HepG2 (cell line): Measurements from ENCODE around the gene CYYR1. TPM values are rescaled to one million over a fixed set of nuclear protein-coding genes. Genes with fewer than 3 reads are reported as not detected.

ENCODE experiments used
- ATAC-seq: fragments of 200-7000 bp; cut with Tn5 transposase; 3 replicates; pipeline ENCODE4 v1.9.1; 2020; ENCODE audit warnings: mild to moderate bottlenecking, moderate library complexity
- BruUV-seq: library from RNA; stranded (reverse); fragments of 400-500 nt; replicated peaks from 2 replicates; lab custom pipeline; 2021; lab: Mats Ljungman, UMichigan
- CTCF ChIA-PET: fragments of 300-600 bp; formaldehyde crosslinking; extraction: SDS; loops from one replicate; lab custom pipeline; 2021; ENCODE audit warnings: low total read pairs, inconsistent platforms, low intra/inter-chr PET ratio; lab: Yijun Ruan, JAX
- POLR2A ChIA-PET: fragments of 350-600 bp; sonication (Branson Sonifier 250); formaldehyde crosslinking; loops from one replicate; lab custom pipeline; 2020; ENCODE audit warnings: antibody characterized with exemption, inconsistent platforms; lab: Yijun Ruan, JAX
- DNase-seq: peaks from one replicate; pipeline ENCODE4 v3.0.0-alpha.2; 2015; ENCODE audit warnings: low spot score
- FAIRE-seq: peaks from 3 replicates; lab custom pipeline; 2011; peaks lifted over from hg19 to GRCh38; lab: Jason Lieb, UNC
- H2AFZ ChIP-seq: one replicate; pipeline ENCODE4 v1.6.1; 2011; ENCODE audit warnings: low read length, inconsistent platforms
- H3K27ac ChIP-seq: fragments of 300-600 bp; 3 replicates; pipeline ENCODE4 v1.8.0; 2011; ENCODE audit warnings: mixed run types, mild to moderate bottlenecking, mixed read lengths, low read length, inconsistent platforms; ENCODE audit not compliant: insufficient read depth; ENCODE audit errors: extremely low read length
- H3K27me3 ChIP-seq, 2 experiments: fragments of 200-600 bp in 1 of 2; 2 replicates in 1 of 2; 3 replicates in 1 of 2; pipeline versions ENCODE4 v1.6.0 to v1.8.0; 2011; ENCODE audit warnings: low read length in 2 of 2, mild to moderate bottlenecking in 2 of 2, moderate library complexity in 2 of 2, inconsistent platforms in 1 of 2; ENCODE audit not compliant: insufficient read depth in 2 of 2, control insufficient read depth in 1 of 2
- H3K36me3 ChIP-seq, 2 experiments: fragments of 200-600 bp in 1 of 2; replicated peaks in 1 of 2; 2 replicates in 1 of 2; 3 replicates in 1 of 2; pipeline versions ENCODE4 v1.5.1 to v1.8.0; 2011; ENCODE audit warnings: low read length in 2 of 2, inconsistent platforms in 1 of 2; ENCODE audit not compliant: insufficient read depth in 2 of 2, control insufficient read depth in 1 of 2
- H3K4me1 ChIP-seq: 2 replicates; pipeline ENCODE4 v1.5.1; 2012; ENCODE audit warnings: low read length, inconsistent platforms; ENCODE audit not compliant: insufficient read depth
- H3K4me2 ChIP-seq: 2 replicates; pipeline ENCODE4 v1.6.0; 2011; ENCODE audit warnings: low read depth, low read length, inconsistent platforms
- H3K4me3 ChIP-seq, 3 experiments: fragments of 200-600 bp in 1 of 3; sonication (generic), shearing (Covaris generic) in 1 of 3; replicated peaks in 1 of 3; 2 replicates each; pipeline ENCODE4 v1.5.1; 2011 to 2016; ENCODE audit warnings: low read length in 3 of 3, inconsistent platforms in 2 of 3, low read depth in 2 of 3, mild to moderate bottlenecking in 2 of 3, control low read depth in 1 of 3, mixed read lengths in 1 of 3; ENCODE audit not compliant: insufficient read depth in 1 of 3
- H3K79me2 ChIP-seq: one replicate; pipeline ENCODE4 v1.6.1; 2011; ENCODE audit warnings: low read length, inconsistent platforms; ENCODE audit not compliant: insufficient read depth
- H3K9ac ChIP-seq: 2 replicates; pipeline ENCODE4 v1.6.0; 2011; ENCODE audit warnings: mild to moderate bottlenecking, low read depth, low read length, inconsistent platforms; ENCODE audit not compliant: insufficient read depth
- H3K9me3 ChIP-seq: 2 replicates; pipeline ENCODE4 v1.5.1; 2012; ENCODE audit warnings: mild to moderate bottlenecking, low read length
- H4K20me1 ChIP-seq: 2 replicates; pipeline ENCODE4 v1.6.0; 2011; ENCODE audit warnings: inconsistent platforms, mild to moderate bottlenecking, low read length, moderate library complexity; ENCODE audit not compliant: insufficient read depth
- ESRRA ChIP-seq: sonication (generic); formaldehyde crosslinking; IDR thresholded peaks from 2 replicates; pipeline ENCODE4 v1.5.1; 2020; ENCODE audit warnings: mild to moderate bottlenecking, low read depth, missing genetic modification reagents
- GMEB2 ChIP-seq: IDR thresholded peaks from 2 replicates; pipeline ENCODE4 v1.6.1; 2016; ENCODE audit warnings: missing biosample characterization, missing genetic modification reagents, low read depth
- HIVEP1 ChIP-seq: sonication (generic); formaldehyde crosslinking; IDR thresholded peaks from 2 replicates; pipeline ENCODE4 v1.4.0; 2020; ENCODE audit warnings: mild to moderate bottlenecking, missing genetic modification reagents
- MEIS2 ChIP-seq: sonication (generic); formaldehyde crosslinking; IDR thresholded peaks from 2 replicates; pipeline ENCODE4 v1.9.0; 2021; ENCODE audit warnings: mild to moderate bottlenecking, missing genetic modification reagents
- NCOA2 ChIP-seq: sonication (generic); formaldehyde crosslinking; IDR thresholded peaks from 2 replicates; pipeline ENCODE4 v1.8.0; 2022; ENCODE audit warnings: inconsistent platforms
- SUZ12 ChIP-seq: fragments of 150-350 bp; IDR thresholded peaks from 2 replicates; pipeline ENCODE4 v1.6.1; 2014; ENCODE audit warnings: low read depth, low read length
- ZBTB40 ChIP-seq, 2 experiments: fragments of 450-650 bp in 1 of 2; sonication (generic) in 1 of 2; formaldehyde crosslinking in 1 of 2; IDR thresholded peaks; 2 replicates each; pipeline versions ENCODE4 v1.6.1 to v1.8.0; 2016 to 2022; ENCODE audit warnings: antibody characterized with exemption in 1 of 2, mild to moderate bottlenecking in 1 of 2, missing genetic modification reagents in 1 of 2
- ZNF160 ChIP-seq: sonication (generic); formaldehyde crosslinking; IDR thresholded peaks from 2 replicates; pipeline ENCODE4 v1.8.0; 2022; ENCODE audit warnings: mild to moderate bottlenecking, inconsistent platforms, missing genetic modification reagents
- ZNF441 ChIP-seq: sonication (generic); formaldehyde crosslinking; IDR thresholded peaks from 2 replicates; pipeline ENCODE4 v1.7.0; 2021; ENCODE audit warnings: missing genetic modification reagents, borderline replicate concordance
- ZNF619 ChIP-seq: sonication (generic); formaldehyde crosslinking; IDR thresholded peaks from 2 replicates; pipeline ENCODE4 v1.4.0; 2020; ENCODE audit warnings: mild to moderate bottlenecking, missing genetic modification reagents
- ZNF768 ChIP-seq: sonication (generic); formaldehyde crosslinking; IDR thresholded peaks from 2 replicates; pipeline ENCODE4 v1.4.0; 2020; ENCODE audit warnings: missing genetic modification reagents
- WGBS: methylation state at CpG from one replicate; pipeline ENCODE4 v1.1.6; 2017; ENCODE audit warnings: low lambda C conversion rate; 5-methylcytosine and 5-hydroxymethylcytosine counted together
- in situ Hi-C: cut with HindIII; loops from 2 replicates; pipeline ENCODE4 v1.10.0; 2017; ENCODE audit warnings: low pct_unique_long_range_greater_than_20kb; ENCODE audit not compliant: extremely low pct_ligation_motif_present
- intact Hi-C: fragments of 100-400 bp; cut with micrococcal nuclease; formaldehyde crosslinking; loops from one replicate; pipeline ENCODE4 v1.10.0; 2022; ENCODE audit not compliant: unreplicated experiment
- polyA plus RNA-seq, 8 experiments: library from polyadenylated mRNA; depleted of rRNA in 3 of 8; stranded (reverse) in 7 of 8; unstranded in 1 of 8; fragments of >200 nt; fragmentation: Illumina TruSeq in 4 of 8; extraction: Trizol in 4 of 8; gene quantifications; 2 replicates each; pipeline versions ENCODE4 v1.2.1 to v1.2.3, GENCODE V29; 2011 to 2016; ENCODE audit warnings: low read depth in 4 of 8, missing spikeins in 1 of 8, mixed read lengths in 1 of 8; ENCODE audit not compliant: insufficient read depth in 1 of 8
- total RNA-seq, 5 experiments: library from RNA; depleted of rRNA; stranded (reverse); fragments of >200 nt; fragmentation: Illumina TruSeq; extraction: Trizol; gene quantifications; 2 replicates each; pipeline ENCODE4 v1.2.3, GENCODE V29; 2016; ENCODE audit warnings: low read depth in 1 of 5
- TF ChIP-seq, protein P1 (sequence below): IDR thresholded peaks from 2 replicates; pipeline ENCODE4 v1.6.1; 2016; ENCODE audit warnings: low read depth, borderline replicate concordance
- TF ChIP-seq, protein P2 (sequence below): sonication (generic); formaldehyde crosslinking; IDR thresholded peaks from 2 replicates; pipeline ENCODE4 v1.8.0; 2022; ENCODE audit warnings: mild to moderate bottlenecking, missing genetic modification reagents

CYYR1 gene
- total and polyA plus RNA-seq, 2 of the 13 experiments (the other 11 are each of a cell fraction or from before 2014, with no cell fraction given): not detected

DNA sequence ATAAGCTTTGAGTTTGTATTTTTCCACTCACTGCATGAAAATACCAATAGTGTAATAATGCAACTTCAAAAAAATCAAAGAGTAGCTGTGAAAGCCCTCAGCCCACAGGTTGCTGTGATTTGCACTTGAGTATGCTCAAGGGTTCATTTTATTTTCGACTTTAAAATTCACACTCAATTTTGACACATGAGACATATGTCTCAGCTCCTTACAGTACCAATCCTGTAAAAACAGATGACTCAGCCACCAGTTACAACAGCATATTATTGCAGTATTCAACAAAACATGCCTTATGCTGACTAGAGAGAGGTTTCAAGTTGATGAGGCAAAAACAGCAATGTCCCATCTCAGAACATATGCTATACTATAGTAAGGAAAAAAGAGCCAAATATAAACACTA is 66.1 kb downstream of the CYYR1 start:
- H3K36me3 ChIP-seq: no peaks in the 10 kb centered on the region
- H3K4me2 ChIP-seq: no peak overlapping the region
- peaks cover 84% of the 10 kb centered on the region for H3K9me3 ChIP-seq
- no peak for DNase-seq
- in situ Hi-C loops: no loop called here
- POLR2A ChIA-PET: no interaction called here
- intact Hi-C loops: no loop called here
- no peak for FAIRE-seq
- WGBS: 0% methylated on average over 1 of the region's 1 CpG
- TF ChIP-seq ZBTB40 (IDR thresholded peaks at IDR 0.05) (no peak), ZBTB40 (CRISPR knock-in tag; IDR thresholded peaks at IDR 0.05) (no peak), ZNF441 (CRISPR knock-in tag) (no peak), NCOA2 (CRISPR knock-in tag) (no peak), ZNF160 (CRISPR knock-in tag) (no peak), GMEB2 (no peak), MEIS2 (CRISPR knock-in tag) (no peak), HIVEP1 (CRISPR knock-in tag) (no peak), ESRRA (CRISPR knock-in tag) (no peak), ZNF768 (no peak), SUZ12 (no peak), ZNF619 (no peak)
- TF ChIP-seq, protein P1, sequence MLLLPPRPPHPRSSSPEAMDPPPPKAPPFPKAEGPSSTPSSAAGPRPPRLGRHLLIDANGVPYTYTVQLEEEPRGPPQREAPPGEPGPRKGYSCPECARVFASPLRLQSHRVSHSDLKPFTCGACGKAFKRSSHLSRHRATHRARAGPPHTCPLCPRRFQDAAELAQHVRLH (CRISPR knock-in tag): no peak
- TF ChIP-seq, protein P2, sequence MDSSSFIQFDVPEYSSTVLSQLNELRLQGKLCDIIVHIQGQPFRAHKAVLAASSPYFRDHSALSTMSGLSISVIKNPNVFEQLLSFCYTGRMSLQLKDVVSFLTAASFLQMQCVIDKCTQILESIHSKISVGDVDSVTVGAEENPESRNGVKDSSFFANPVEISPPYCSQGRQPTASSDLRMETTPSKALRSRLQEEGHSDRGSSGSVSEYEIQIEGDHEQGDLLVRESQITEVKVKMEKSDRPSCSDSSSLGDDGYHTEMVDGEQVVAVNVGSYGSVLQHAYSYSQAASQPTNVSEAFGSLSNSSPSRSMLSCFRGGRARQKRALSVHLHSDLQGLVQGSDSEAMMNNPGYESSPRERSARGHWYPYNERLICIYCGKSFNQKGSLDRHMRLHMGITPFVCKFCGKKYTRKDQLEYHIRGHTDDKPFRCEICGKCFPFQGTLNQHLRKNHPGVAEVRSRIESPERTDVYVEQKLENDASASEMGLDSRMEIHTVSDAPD (CRISPR knock-in tag): no peak
- TF ChIP-seq, all 625 proteins: peak for 0
- H3K4me1 ChIP-seq: no peaks in the 10 kb centered on the region
- CTCF ChIA-PET: no interaction called here
- no peak overlapping the region for H3K9ac ChIP-seq
- no peak overlapping the region for H3K4me3 ChIP-seq
- no peaks in the 10 kb centered on the region for H3K27me3 ChIP-seq
- H3K79me2 ChIP-seq: no peaks in the 10 kb centered on the region
- H4K20me1 ChIP-seq: no peaks in the 10 kb centered on the region
- no TSS peak for BruUV-seq
- ATAC-seq: no peak
- H2AFZ ChIP-seq: no peak overlapping the region
- no peak overlapping the region for H3K27ac ChIP-seq
